Mucosa of stomach (tissue), 1 donor: ENCODE results near the gene SPTLC3.
"Not testable (repeated sequence)": the region's sequence is repeated elsewhere in the genome, so short reads cannot be mapped to it uniquely, and the experiment has no call there.

Source experiments
- H3K27me3 ChIP-seq: one replicate; pipeline ENCODE4 v1.7.0; 2013; ENCODE audit warnings: mild to moderate bottlenecking, low read length; ENCODE audit not compliant: control insufficient read depth, insufficient read depth
- H3K36me3 ChIP-seq: one replicate; pipeline ENCODE4 v1.7.0; 2013; ENCODE audit warnings: low read length; ENCODE audit not compliant: control insufficient read depth, insufficient read depth
- H3K4me1 ChIP-seq: one replicate; pipeline ENCODE4 v1.7.0; 2013; ENCODE audit warnings: mild to moderate bottlenecking, low read length; ENCODE audit not compliant: control insufficient read depth, insufficient read depth
- H3K4me3 ChIP-seq: one replicate; pipeline ENCODE4 v1.7.0; 2013; ENCODE audit warnings: low read length
- H3K9ac ChIP-seq: one replicate; pipeline ENCODE4 v1.7.0; 2013; ENCODE audit warnings: mild to moderate bottlenecking, low read length, moderate library complexity
- H3K9me3 ChIP-seq: one replicate; pipeline ENCODE4 v1.7.0; 2013; ENCODE audit warnings: mild to moderate bottlenecking, low read length, moderate library complexity; ENCODE audit not compliant: control insufficient read depth
- donor health status: Pancreatic carcinoma.

The SPTLC3 gene

DNA sequence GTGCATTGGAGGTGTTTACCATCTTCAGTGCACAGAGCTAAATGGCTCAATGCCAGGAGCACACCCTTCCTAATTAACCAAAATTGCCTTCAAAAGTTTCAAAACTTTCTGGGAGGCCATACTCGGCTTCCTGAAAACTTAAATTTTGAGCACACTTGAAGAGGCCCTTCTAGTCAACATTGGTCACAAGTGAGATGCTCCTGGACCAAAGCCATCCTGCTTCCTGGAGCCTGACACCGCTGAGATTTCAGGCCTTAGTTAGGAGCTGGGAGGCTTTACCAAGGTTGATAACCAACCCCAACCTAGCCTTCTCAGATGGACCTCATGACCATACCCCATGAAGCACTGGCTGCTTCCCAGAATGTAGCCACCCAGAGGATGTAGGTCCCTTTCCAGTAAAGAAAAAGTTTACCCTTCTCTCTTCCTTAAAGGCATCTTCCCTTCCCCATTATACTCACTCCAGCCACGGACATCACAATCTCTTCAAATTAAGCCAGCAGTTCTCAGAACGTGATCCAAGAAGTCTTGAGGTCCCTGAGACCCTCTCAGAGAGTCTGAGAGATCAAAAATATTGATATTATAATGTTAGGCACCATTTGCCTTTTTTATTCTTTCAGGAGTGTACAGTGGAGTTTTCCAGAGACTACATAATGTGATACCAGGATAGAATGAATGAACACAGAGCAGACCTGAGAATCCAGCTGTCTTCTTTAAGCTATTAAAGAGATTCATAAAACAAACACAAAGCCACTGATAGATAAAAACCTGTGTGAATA is 32.8 kb upstream of the SPTLC3 start:
- Histone ChIP-seq H3K27me3 (no peaks in the 10 kb centered on the region), H3K9me3 (no peaks in the 10 kb centered on the region), H3K9ac (no peak overlapping the region), H3K36me3 (no peaks in the 10 kb centered on the region), H3K4me3 (no peak overlapping the region), H3K4me1 (peaks cover 9% of the 10 kb centered on the region)

DNA sequence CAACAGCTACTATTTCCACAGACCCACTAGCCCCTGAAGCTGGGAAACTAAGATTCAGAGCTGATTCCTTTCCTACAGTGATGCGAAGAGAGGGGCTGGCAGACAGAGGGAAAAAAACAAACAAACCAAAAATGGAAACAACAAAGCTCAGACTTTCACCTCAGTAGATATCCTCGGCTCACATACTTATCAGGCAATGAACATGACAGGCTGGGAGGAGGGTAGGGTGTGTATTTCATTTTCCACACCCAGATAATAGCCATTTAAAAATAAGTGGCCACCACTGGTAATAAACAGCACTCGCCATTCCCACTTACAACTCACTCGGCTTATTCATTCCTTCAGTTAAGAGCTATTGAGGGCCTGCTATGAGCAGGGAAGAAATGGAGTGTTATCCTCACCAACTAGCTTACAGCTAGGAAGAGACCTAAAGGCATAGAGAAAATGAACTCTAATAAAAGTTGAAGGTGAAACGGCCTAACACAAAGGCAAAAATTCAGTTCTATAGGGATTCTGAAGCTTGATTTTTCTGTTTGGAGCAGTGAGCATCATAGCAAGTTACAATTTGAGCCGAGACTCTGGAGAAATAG is 32.0 kb upstream of the SPTLC3 start:
- peaks cover 9% of the 10 kb centered on the region for H3K4me1 ChIP-seq
- no peaks in the 10 kb centered on the region for H3K27me3 ChIP-seq
- no peak overlapping the region for H3K9ac ChIP-seq
- no peak overlapping the region for H3K4me3 ChIP-seq
- H3K9me3 ChIP-seq = no peaks in the 10 kb centered on the region
- no peaks in the 10 kb centered on the region for H3K36me3 ChIP-seq

DNA sequence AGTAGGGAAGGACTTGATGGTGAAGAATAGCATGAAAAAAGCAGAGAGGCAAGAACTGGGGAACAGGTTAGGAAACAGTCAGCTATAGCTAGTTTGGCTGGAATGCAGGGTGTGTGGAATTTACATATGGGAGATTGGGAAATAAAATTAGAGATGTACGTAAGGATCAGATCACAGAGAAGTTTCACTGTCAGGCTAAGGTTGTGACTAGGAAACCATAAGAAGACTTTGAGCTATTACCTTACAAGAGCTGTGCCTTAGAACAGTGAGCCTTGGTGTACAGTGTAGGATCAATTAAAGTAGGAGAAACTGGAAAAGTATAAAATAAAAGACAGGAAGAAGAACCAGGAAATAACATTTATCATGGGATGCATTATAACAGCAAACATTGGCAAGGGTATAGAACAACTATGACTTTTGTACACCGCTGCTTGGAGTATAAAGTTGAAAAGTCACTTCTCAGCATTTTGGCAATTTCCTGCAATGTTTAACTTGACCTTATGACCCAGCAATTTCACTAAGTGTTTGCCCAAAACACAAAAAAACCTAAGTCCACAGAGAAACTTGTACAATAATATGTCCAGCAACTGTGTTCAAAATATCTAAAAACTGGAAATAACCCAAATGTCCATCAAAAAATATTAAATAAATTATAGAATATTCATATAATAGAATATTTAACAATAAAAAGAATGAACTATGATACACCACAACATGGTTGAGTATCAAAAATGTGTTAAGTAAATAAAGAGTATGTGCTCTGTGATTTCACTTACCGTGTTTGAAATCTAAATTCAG is 31.2 kb upstream of the SPTLC3 start:
- H3K4me1 ChIP-seq = peaks cover 9% of the 10 kb centered on the region
- no peak overlapping the region for H3K4me3 ChIP-seq
- H3K27me3 ChIP-seq = no peaks in the 10 kb centered on the region
- no peaks in the 10 kb centered on the region for H3K36me3 ChIP-seq
- no peaks in the 10 kb centered on the region for H3K9me3 ChIP-seq
- no peak overlapping the region for H3K9ac ChIP-seq

DNA sequence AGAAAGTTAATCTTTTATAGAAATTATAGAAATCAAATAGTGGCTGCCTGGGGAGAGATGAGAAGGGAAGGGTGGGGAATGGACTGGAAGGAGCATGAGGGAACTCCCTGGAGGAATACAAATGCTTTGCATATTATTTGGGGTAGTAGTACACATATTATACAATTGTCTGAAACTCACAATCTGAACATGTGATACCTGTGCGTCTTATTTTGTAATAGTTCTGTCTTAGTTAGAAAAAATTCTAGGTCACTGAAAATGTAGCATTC is 30.7 kb upstream of the SPTLC3 start:
- Histone ChIP-seq H3K4me1 (peaks cover 9% of the 10 kb centered on the region), H3K4me3 (no peak overlapping the region), H3K36me3 (no peaks in the 10 kb centered on the region), H3K9ac (no peak overlapping the region), H3K27me3 (no peaks in the 10 kb centered on the region), H3K9me3 (no peaks in the 10 kb centered on the region)

DNA sequence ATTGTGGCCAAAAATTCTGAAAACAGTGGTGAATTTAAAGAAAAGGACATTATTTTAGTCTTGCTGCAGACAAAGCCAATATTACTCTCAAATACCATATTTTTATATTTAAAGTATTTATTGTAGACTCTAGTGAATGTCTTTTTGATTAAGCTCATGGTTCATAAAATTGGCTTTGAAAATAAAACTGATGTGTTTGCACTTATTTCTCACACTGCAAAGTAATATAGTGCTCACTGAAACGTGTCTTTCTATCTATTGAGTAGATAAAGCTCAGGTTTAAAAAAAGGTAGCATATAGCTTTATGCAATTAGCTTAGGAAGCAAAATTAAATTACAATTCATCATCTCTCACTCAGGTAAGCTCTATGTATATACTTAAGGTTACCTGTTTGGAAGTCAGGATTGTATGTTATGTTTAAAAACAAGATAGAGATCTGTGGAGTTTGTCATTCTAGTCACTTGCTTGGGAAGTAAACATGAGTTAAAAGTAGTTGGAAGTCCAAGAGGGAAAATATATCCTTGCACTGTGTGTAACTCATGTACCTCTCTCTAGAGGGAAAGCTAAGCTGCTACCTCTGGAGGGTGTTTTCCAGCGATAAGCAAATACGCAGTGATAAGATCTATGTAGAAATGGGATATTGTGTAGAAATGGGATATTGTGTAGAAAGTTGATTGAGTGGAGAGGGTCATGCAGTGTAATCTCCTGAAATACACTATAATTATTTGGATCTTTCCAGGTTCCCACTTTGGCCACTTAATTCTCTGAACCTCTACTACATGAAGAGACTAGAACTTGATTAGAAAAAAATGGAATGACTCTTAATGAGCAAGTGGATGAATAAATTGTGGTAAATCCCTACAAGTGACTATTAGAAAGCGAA is 29.9 kb upstream of the SPTLC3 start:
- Histone ChIP-seq H3K4me3 (no peak overlapping the region), H3K4me1 (peaks cover 10% of the 10 kb centered on the region), H3K36me3 (no peaks in the 10 kb centered on the region), H3K9ac (no peak overlapping the region), H3K9me3 (no peaks in the 10 kb centered on the region), H3K27me3 (no peaks in the 10 kb centered on the region)

DNA sequence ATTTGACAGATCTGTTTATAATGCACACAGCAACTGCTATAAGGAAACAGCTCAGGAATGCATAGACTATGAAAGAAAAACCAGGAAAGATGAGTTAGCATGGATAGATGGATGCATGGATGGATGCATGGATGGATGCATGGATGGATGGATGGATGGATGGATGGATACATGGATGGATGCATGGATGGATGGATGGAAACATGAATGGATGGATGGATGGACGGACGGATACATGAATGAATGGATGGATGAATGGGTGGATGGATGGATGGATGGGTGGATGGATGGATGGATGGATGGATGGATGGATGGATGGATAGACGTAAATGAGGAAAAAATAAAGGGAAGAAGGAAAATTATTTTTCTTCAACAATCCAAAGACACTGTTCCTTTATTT is 29.1 kb upstream of the SPTLC3 start:
- H3K4me1 ChIP-seq = peaks cover 14% of the 10 kb centered on the region
- H3K4me3 ChIP-seq, H3K27me3 ChIP-seq, H3K9me3 ChIP-seq, H3K9ac ChIP-seq, H3K36me3 ChIP-seq: not testable (repeated sequence)

DNA sequence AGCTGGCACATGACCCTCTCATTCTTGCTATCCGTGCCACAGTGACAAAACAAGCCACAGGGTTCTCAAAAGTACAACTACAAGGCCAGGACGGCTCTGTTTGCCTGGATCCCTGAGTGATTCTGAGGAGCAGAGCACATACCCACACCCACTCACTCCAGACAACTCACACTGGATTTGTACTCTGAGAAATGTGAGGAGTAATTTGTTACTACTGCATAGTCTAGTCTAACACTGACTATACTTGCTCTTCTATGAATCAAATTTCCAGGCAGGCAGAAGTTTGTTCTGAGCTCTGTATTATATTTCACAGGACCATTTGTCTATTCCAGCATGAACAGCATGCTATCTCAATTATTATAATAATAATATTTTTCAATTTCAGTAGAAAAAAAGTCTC is 26.7 kb upstream of the SPTLC3 start:
- H3K4me1 ChIP-seq = peaks cover 15% of the 10 kb centered on the region
- H3K36me3 ChIP-seq = no peaks in the 10 kb centered on the region
- H3K27me3 ChIP-seq = no peaks in the 10 kb centered on the region
- no peaks in the 10 kb centered on the region for H3K9me3 ChIP-seq
- H3K9ac ChIP-seq = no peak overlapping the region
- no peak overlapping the region for H3K4me3 ChIP-seq

DNA sequence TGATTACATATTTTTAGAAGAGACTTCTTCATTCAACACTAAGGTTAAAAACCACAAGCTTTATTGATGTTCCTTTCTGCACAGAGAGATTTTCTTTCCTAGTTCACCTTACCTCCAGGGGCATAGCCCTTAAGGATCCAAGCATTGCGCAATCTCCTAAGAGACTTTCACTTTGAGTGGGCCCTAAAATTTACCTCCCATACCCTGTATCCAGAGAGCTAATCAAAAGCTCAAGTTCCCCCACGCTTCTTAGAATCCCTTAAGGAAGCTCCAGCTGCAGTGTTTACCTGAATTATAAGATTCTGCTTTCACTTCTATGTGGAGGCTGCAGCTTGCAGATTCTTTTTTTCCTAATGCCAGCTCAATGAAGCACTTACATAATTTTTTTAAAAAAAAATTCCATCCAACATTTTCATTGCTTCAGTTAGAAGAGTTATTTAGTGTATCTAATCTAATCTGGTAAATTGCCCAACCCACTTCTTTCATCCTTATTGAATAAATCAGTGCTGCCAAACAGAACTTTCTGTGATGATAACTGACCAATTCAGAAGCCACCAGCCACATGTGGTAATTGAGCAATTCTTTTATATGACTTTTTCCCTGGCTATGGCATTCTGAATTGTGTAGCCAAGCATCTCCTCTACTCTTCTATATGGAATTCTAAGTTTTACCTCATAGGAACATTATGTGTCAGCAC is 24.6 kb upstream of the SPTLC3 start:
- no peak overlapping the region for H3K9ac ChIP-seq
- no peak overlapping the region for H3K4me3 ChIP-seq
- H3K36me3 ChIP-seq = no peaks in the 10 kb centered on the region
- H3K27me3 ChIP-seq = no peaks in the 10 kb centered on the region
- no peaks in the 10 kb centered on the region for H3K9me3 ChIP-seq
- peaks cover 10% of the 10 kb centered on the region for H3K4me1 ChIP-seq

DNA sequence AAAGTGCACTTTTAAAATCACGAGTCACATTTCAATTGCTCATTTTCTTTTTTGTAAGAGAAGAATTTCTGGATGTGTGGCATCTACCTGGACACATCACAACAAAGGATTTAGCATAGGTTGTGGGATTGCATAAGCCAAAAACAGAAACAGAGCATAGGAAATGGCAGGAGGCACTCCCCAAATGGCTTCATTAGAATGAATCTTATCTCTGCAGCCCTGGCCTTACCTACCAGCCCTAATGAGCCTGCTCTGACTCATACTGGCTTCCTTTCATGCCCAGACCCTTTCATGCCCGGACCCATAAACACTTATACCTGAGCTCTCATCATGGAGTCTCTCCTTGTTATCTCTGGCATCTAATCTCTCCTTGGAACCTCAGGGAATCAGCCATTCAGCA is 23.9 kb upstream of the SPTLC3 start:
- Histone ChIP-seq H3K4me3 (no peak overlapping the region), H3K36me3 (no peaks in the 10 kb centered on the region), H3K9me3 (no peaks in the 10 kb centered on the region), H3K9ac (no peak overlapping the region), H3K4me1 (peaks cover 10% of the 10 kb centered on the region), H3K27me3 (no peaks in the 10 kb centered on the region)

DNA sequence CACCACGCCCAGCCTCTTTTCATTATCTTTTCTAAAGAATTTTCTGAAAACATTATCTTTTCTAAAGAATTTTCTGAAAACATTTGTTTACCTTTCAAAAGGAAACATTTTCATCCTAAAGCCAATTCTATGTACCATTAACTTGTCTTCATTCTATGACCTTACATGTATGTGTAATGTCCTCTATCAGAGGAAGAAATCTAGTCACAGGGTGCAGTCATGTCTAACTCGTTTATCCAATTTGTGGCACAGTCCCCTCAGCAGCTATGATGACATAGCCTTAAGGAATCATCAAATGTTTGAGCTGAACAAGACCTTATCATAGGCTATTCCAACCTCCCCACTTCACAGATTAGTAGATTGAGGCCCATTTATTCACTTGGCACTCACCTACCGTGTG is 21.5 kb upstream of the SPTLC3 start:
- H3K4me3 ChIP-seq = no peak overlapping the region
- no peaks in the 10 kb centered on the region for H3K27me3 ChIP-seq
- peaks cover 10% of the 10 kb centered on the region for H3K4me1 ChIP-seq
- no peak overlapping the region for H3K9ac ChIP-seq
- H3K9me3 ChIP-seq = no peaks in the 10 kb centered on the region
- H3K36me3 ChIP-seq = no peaks in the 10 kb centered on the region

DNA sequence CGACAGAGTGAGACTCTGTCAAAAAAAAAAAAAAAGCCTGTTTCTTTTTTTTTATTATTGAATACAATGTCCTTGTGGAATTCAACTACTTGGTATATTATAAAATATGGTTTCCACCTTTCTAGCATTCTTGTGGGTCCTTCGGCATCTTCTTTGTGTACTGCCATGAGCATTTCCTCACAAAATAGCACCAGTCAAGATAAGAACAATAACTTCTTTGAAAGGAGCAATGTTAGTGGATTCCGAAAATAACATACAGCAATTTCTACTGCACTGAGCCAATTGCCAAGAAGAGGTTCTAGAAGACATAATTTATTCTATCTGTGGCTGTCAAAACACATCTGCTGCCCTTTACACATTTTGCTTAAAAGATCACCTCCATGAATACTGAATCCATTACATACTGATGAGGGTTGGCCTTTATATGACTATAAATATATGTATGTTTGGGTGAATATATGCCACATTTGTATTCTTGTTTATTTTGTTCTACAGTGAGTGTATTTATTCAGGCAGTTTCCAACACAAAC is 19.1 kb upstream of the SPTLC3 start:
- Histone ChIP-seq H3K9me3 (no peaks in the 10 kb centered on the region), H3K36me3 (no peaks in the 10 kb centered on the region), H3K4me3 (no peak overlapping the region), H3K4me1 (peaks cover 6% of the 10 kb centered on the region), H3K9ac (no peak overlapping the region), H3K27me3 (no peaks in the 10 kb centered on the region)
